Measurements from ENCODE around the gene CAPZA2. TPM values are rescaled to one million over a fixed set of nuclear protein-coding genes. Genes with fewer than 3 reads are reported as not detected.

Gene CAPZA2
- total RNA-seq, 1 experiment from 2014 or later = 57.7 TPM

DNA sequence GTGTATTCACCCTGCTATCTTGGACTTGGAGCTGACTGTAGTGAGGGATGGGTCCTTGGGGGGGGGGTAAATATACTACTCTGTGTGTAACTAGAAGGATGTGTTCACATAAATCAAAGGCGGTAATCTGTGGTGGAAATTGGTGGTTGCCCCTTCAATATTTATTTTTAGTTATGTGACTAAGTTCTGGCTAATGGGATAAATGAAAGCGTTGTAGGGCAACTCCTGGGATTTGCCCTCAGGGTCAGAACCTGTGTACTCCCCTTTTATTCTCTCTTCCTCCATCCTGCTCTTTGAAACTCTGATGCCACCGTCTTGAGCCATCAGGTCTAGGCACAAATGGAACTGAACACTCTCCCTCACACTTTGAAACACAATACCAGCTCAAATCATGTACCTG is 66.6 kb downstream of the CAPZA2 start:
- ATAC-seq (no peak), DNase-seq (peak; percentile 25)
- Histone ChIP-seq H3K36me3 (ENCODE audit: low read depth, low read length) (no peaks in the 10 kb centered on the region), H3F3A (ENCODE audit: low read length, unreplicated experiment) (no peaks in the 10 kb centered on the region), H4K20me1 (ENCODE audit: low read length) (no peaks in the 10 kb centered on the region), H3K9me3 (ENCODE audit: low read length) (no peaks in the 10 kb centered on the region), H2AFZ (ENCODE audit: low read length) (no peak overlapping the region), H3K79me2 (ENCODE audit: low read length) (no peaks in the 10 kb centered on the region), H3K27me3 (ENCODE audit: low read length) (no peaks in the 10 kb centered on the region), H3K4me1 (ENCODE audit: insufficient read depth, low read length) (peaks cover 7% of the 10 kb centered on the region; the same call in 1 of the 2 replicates), H3K9me2 (replicated peaks; ENCODE audit: low read length) (no peaks in the 10 kb centered on the region), H3K4me3 (ENCODE audit: low read length) (no peak overlapping the region), H3K27ac (ENCODE audit: low read length) (no peak overlapping the region), H3K9ac (ENCODE audit: low read length) (no peak overlapping the region), H3K4me2 (ENCODE audit: low read length) (no peak overlapping the region)
- ChIA-PET POLR2A (ENCODE audit: unreplicated experiment) (interaction anchor here (0.6 to 0.7 kb wide), 2 partner anchors 27 to 313 kb away, joined by 6 to 11 read pairs; no protein-coding TSS in a partner anchor), CTCF (interaction anchor here (0.5 kb wide), 1 partner anchor 101 kb away, joined by 8 read pairs; no protein-coding TSS in a partner anchor)
- TF ChIP-seq EZH2 (IDR thresholded peaks at IDR 0.05; ENCODE audit: low read length, unreplicated experiment) = no peak
- no peak for TF ChIP-seq EZH2phosphoT487 (IDR thresholded peaks at IDR 0.05; ENCODE audit: borderline replicate concordance, low read length)
- TF ChIP-seq, protein P1, sequence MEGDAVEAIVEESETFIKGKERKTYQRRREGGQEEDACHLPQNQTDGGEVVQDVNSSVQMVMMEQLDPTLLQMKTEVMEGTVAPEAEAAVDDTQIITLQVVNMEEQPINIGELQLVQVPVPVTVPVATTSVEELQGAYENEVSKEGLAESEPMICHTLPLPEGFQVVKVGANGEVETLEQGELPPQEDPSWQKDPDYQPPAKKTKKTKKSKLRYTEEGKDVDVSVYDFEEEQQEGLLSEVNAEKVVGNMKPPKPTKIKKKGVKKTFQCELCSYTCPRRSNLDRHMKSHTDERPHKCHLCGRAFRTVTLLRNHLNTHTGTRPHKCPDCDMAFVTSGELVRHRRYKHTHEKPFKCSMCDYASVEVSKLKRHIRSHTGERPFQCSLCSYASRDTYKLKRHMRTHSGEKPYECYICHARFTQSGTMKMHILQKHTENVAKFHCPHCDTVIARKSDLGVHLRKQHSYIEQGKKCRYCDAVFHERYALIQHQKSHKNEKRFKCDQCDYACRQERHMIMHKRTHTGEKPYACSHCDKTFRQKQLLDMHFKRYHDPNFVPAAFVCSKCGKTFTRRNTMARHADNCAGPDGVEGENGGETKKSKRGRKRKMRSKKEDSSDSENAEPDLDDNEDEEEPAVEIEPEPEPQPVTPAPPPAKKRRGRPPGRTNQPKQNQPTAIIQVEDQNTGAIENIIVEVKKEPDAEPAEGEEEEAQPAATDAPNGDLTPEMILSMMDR (conservative IDR thresholded peaks at IDR 0.05; ENCODE audit: low read depth, low read length) = no peak
- no TSS peak for BruUV-seq (replicated peaks)
- intact Hi-C loops (cut with micrococcal nuclease) = no loop called here

DNA sequence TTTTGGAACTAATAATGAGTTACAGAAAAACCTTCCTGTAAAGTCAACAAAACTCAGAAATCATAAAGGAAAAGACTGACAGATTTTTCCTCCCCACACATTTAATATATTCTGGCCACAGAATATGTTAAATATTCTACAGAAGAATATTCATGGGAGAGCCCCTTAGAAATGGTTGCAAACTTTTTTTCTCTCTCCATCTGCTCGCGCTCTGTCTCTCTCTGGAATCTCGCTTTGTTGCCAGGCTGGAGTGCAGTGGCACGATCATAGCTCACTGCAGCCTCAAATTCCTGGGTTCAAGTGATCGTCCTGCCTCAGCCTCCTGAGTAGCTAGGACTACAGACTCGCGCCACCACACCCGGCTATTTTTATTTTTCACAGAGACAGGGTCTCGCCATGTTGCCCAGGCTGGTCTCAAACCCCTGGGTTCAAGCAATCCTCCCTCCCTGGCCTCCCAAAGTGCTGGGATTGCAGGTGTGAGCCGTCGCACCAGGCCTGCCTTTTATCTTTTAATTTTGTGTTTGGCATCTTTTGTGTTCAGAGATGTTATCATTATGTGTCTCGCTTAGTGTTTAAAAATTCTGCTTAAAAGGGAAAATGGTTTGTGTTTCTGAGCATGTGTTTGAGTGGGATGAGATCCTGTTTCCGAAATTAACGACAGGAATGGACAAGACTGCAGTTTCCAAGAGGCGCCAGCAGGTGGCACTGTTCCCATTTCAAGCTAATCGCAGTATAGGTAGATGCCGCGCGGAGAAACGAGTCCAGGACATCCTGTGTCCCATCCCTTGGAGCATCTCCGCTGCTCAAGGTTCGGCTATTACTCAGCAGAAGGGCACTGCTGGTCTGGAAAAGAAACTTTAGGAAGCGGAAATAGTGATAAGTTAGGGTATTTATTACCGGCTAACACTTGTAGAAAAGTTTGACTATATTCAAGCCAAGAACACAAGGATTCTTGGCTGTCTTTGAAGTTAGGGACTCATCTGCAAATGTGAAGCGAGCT is 67.8 kb downstream of the CAPZA2 start:
- ATAC-seq = peak; percentile 96
- ChIA-PET POLR2A (ENCODE audit: unreplicated experiment) (interaction anchor here (0.5 to 0.6 kb wide), 2 partner anchors 27 to 79 kb away, joined by 3 to 4 read pairs; no protein-coding TSS in a partner anchor), CTCF (interaction anchor here (0.6 to 1.7 kb wide), 4 partner anchors 24 to 203 kb away, joined by 3 to 8 read pairs (median 4); partner anchors contain the start of gene ST7)
- H4K20me1 ChIP-seq (ENCODE audit: low read length) = no peaks in the 10 kb centered on the region
- no peaks in the 10 kb centered on the region for H3K36me3 ChIP-seq (ENCODE audit: low read depth, low read length)
- H2AFZ ChIP-seq (ENCODE audit: low read length) = peak overlapping the region; percentile 80
- H3K4me3 ChIP-seq (ENCODE audit: low read length) = peak overlapping the region; percentile 40; the same call in 1 of the 2 replicates
- H3K9me2 ChIP-seq (replicated peaks; ENCODE audit: low read length) = no peaks in the 10 kb centered on the region
- H3K79me2 ChIP-seq (ENCODE audit: low read length) = no peaks in the 10 kb centered on the region
- no peaks in the 10 kb centered on the region for H3F3A ChIP-seq (ENCODE audit: low read length, unreplicated experiment)
- H3K4me1 ChIP-seq (ENCODE audit: insufficient read depth, low read length) = peaks cover 7% of the 10 kb centered on the region; the same call in 1 of the 2 replicates
- no peak overlapping the region for H3K27ac ChIP-seq (ENCODE audit: low read length)
- DNase-seq = peak; percentile 91
- no peaks in the 10 kb centered on the region for H3K27me3 ChIP-seq (ENCODE audit: low read length)
- no peak for TF ChIP-seq EZH2phosphoT487 (IDR thresholded peaks at IDR 0.05; ENCODE audit: borderline replicate concordance, low read length)
- TF ChIP-seq, protein P1 (conservative IDR thresholded peaks at IDR 0.05; ENCODE audit: low read depth, low read length) = peak; percentile 91
- no peak overlapping the region for H3K9ac ChIP-seq (ENCODE audit: low read length)
- intact Hi-C loops (cut with micrococcal nuclease) = loop anchor here (1.0 to 2.0 kb wide), 4 partner anchors 55 to 457 kb away; no protein-coding TSS in a partner anchor
- H3K9me3 ChIP-seq (ENCODE audit: low read length) = no peaks in the 10 kb centered on the region
- BruUV-seq (replicated peaks) = no TSS peak
- H3K4me2 ChIP-seq (ENCODE audit: low read length) = peak overlapping the region; percentile 75
